GM21528 (cell line): ENCODE results near the gene SPPL2B.
"Not testable (repeated sequence)": the region's sequence is repeated elsewhere in the genome, so short reads cannot be mapped to it uniquely, and the experiment has no call there.

Source experiments
- ATAC-seq: cut with Tn5 transposase; IDR thresholded peaks from one replicate; pipeline ENCODE4 v1.9.1; 2021; ENCODE audit warnings: mild to moderate bottlenecking, moderate library complexity; ENCODE audit not compliant: unreplicated experiment, low FRiP score

SPPL2B gene

GRCh38 chr19:2336528-2337328, 8.2 kb downstream of the SPPL2B start:
- ATAC-seq = no peak

DNA sequence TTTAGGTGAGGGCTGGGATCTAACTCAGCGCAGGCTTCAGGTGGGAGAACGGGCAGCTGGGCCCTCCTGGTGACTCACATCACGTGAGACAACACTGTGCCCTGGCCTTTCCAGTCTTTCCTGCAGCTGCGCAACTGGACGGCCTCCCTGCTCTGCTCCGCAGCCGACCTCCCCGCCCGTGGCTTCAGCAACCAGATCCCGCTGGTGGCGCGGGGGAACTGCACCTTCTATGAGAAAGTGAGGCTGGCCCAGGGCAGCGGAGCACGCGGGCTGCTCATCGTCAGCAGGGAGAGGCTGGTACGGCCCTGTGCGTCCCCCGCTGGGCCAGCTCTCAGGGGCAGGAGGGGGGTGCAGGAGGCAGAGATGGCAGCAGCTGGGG, 8.8 kb downstream of the SPPL2B start:
- no peak for ATAC-seq

- no peak for ATAC-seq
Observed at GRCh38 chr19:2338055-2338615, 9.7 kb downstream of the SPPL2B start.

- no peak for ATAC-seq
Observed at GRCh38 chr19:2338751-2339643, 10.5 kb downstream of the SPPL2B start.

GRCh38 chr19:2339644-2340310, 11.3 kb downstream of the SPPL2B start:
- ATAC-seq = no peak

DNA sequence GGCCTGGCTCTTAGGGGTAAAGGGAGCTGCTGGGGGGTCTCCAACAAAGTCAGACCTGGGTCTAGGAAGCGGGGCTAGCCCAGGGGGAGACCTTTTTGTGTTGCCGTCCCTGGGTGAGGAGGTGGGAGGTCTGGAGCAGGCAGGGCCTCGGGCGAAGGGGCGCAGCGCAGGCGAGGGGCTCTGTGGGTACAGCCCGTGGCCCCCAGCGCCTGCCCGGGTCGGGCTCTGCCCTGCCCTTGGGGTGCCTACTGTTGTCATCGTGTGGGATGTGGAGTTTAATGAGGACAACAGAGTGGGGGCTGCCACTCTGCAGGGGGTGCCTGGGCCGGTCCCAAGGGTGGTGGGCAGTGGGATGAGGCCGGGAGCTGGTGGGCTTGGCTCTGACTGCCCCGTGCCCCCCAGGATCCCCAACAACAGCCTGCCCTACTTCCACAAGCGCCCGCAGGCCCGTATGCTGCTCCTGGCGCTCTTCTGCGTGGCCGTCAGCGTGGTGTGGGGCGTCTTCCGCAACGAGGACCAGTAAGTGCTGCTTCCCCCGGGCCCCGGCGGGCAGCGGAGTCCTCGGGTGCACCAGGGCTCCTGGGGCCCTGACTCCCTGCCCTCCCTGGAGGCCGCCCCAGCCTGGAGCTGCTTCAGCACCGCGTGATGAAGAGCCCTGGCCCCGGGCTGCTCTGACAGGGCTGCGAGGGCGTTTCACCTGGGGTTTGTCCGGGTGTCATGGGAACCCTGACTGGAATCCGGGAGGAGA, 12.2 kb downstream of the SPPL2B start:
- no peak for ATAC-seq

- no peak for ATAC-seq
Observed at GRCh38 chr19:2341244-2341751, 12.8 kb downstream of the SPPL2B start.

DNA sequence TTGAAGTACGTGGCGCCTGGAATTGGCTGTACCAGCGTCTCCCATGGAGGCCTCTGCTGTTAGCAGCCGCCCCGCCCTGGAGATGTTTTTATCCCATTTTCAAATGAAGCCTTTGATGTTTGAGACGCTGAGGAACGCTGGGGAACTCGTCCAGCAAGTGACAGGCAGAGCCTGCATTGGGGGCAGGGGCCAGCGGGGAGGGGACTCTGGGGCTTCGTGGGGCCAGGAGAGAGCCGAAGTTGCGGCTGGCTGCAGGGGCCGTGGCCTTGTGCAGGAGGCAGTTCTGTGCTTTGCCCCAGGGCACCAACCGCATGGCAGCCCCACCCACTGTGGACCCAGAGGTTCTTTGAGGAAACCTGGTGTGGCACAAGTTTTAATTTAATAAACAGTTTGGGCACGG, 13.5 kb downstream of the SPPL2B start:
- no peak for ATAC-seq

GRCh38 chr19:2342656-2343288, 14.3 kb downstream of the SPPL2B start:
- ATAC-seq = no peak

- ATAC-seq = no peak
Observed at GRCh38 chr19:2343289-2343982, 15.0 kb downstream of the SPPL2B start.

DNA sequence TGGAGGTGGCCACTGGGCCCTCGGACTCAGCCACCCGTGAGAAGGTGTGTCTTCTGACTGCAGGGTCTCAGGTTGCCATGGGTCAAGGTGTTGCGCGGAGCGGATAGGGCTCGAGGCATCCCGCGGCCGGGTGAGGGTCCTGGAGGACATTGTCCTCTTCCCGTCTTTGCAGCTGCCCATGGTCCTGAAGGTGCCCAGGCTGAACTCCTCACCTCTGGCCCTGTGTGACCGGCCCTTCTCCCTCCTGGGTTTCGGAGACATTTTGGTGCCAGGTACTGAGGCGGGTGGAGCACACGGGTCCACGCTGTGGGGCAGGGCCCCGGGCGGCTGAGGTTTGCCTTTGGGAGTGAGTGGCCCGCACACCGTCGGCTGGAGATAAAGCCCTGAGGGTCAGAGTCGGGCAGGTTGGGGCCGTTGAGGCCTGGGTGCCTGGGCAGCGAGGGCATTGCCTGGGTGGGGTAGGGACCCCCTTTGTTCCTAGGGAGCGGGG, 15.9 kb downstream of the SPPL2B start:
- ATAC-seq = no peak

DNA sequence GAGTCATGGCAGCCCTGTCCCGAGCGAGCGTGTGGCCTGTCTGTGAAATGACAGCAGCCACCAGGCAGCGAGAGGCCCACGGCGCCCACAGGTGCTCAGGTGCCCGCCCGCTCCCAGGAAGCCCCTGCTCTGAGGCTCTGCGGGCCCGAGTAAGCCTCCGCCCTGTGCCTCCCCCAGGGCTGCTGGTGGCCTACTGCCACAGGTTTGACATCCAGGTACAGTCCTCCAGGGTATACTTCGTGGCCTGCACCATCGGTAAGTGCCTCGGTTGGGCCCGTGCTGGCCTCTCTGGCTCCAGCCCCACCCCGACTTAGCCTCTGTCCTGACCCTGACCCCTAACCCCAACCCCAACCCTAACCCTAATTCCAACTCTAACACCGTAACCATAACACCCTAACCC, 16.6 kb downstream of the SPPL2B start:
- no peak for ATAC-seq

- no peak for ATAC-seq
Observed at GRCh38 chr19:2345794-2346663, 17.5 kb downstream of the SPPL2B start.

DNA sequence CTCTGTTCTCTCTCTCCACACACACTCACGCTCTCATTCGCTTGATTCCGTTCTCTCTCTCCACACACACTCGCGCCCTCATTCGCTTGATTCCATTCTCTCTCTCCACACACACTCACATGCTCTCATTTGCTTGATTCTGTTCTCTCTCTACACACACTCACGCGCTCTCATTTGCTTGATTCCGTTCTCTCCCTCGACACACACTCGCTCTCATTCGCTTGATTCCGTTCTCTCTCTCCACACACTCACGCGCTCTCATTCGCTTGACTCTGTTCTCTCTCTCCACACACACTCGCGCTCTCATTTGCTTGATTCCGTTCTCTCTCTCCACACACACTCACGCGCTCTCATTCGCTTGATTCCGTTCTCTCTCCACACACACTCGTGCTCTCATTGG, 21.3 kb downstream of the SPPL2B start:
- ATAC-seq = not testable (repeated sequence)

- no peak for ATAC-seq
Observed at GRCh38 chr19:2350656-2351055, 22.2 kb downstream of the SPPL2B start.

DNA sequence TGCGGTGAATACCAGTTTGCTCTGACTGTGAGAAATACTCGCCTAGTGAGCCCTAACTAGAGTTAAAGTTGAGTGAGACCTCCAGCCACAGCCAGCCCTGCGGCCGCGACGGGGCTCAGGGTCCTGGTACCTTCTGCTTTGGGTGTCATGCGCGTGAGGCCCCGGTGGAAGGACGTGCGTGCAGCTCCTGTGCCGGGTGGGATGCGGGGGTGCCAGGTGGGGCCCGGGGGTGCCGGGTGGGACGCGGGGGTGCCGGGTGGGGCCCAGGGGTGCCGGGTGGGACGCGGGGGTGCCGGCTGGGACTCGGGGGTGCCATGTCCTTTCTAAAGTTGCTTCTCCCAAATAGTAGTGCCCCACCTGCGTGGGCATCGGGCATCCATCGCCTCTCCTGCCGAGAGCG, 23.1 kb downstream of the SPPL2B start:
- no peak for ATAC-seq

- no peak for ATAC-seq
Observed at GRCh38 chr19:2352121-2352520, 23.6 kb downstream of the SPPL2B start.
